Left renal pelvis (tissue), 4 donors: Measurements from ENCODE around the gene OXTR. TPM values are rescaled to one million over a fixed set of nuclear protein-coding genes. Genes with fewer than 3 reads are reported as not detected.

ENCODE experiments used
- DNase-seq, 4 donors: peaks; one replicate each; pipeline ENCODE4 v3.0.0-alpha.2; 2013; ENCODE audit warnings: low read depth in 4 of 4, low spot score in 3 of 4
- polyA plus RNA-seq, 4 donors: library from polyadenylated mRNA; unstranded; fragments of 120-200 nt; gene quantifications; one replicate each; pipeline ENCODE4 v1.2.1, GENCODE V29; 2013; ENCODE audit not compliant: insufficient read length in 4 of 4

The OXTR gene
- polyA plus RNA-seq, 4 donors: 0.86 to 1.7 (median 0.94) TPM

GRCh38 chr3:8767667-8768363 lies 1.6 kb downstream of the OXTR start:
- DNase-seq: no peak

- DNase-seq: no peak
These were observed 2.2 kb downstream of the OXTR start for GRCh38 chr3:8767256-8767666.

- DNase-seq: no peak
These were observed 3.3 kb downstream of the OXTR start for GRCh38 chr3:8766148-8766547.

GRCh38 chr3:8765528-8765927 lies 3.9 kb downstream of the OXTR start:
- no peak for DNase-seq

- no peak for DNase-seq
These were observed 4.9 kb downstream of the OXTR start for GRCh38 chr3:8764528-8764927.

GRCh38 chr3:8762607-8763377 lies 6.6 kb downstream of the OXTR start:
- no peak for DNase-seq

GRCh38 chr3:8761866-8762265 lies 7.5 kb downstream of the OXTR start:
- no peak for DNase-seq

GRCh38 chr3:8760506-8760905 lies 8.9 kb downstream of the OXTR start:
- DNase-seq: no peak

GRCh38 chr3:8760091-8760490 lies 9.3 kb downstream of the OXTR start:
- DNase-seq: no peak

- DNase-seq: no peak
These were observed 10.2 kb downstream of the OXTR start for GRCh38 chr3:8759038-8759707.

GRCh38 chr3:8757551-8758518 lies 11.6 kb downstream of the OXTR start:
- DNase-seq: no peak

GRCh38 chr3:8756671-8757070 lies 12.7 kb downstream of the OXTR start:
- no peak for DNase-seq

- no peak for DNase-seq
These were observed 13.7 kb downstream of the OXTR start for GRCh38 chr3:8755564-8756237.

GRCh38 chr3:8755097-8755496 lies 14.3 kb downstream of the OXTR start:
- DNase-seq: no peak

- no peak for DNase-seq
These were observed 16.6 kb downstream of the OXTR start for GRCh38 chr3:8752832-8753231.

- DNase-seq: no peak
These were observed 20.1 kb downstream of the OXTR start for GRCh38 chr3:8749316-8749715.

GRCh38 chr3:8746780-8747345 lies 22.6 kb downstream of the OXTR start:
- DNase-seq: no peak

GRCh38 chr3:8745619-8746370 lies 23.6 kb downstream of the OXTR start:
- no peak for DNase-seq

GRCh38 chr3:8743911-8744310 lies 25.5 kb downstream of the OXTR start:
- DNase-seq: no peak
